ENCODE data around the gene FLVCR2. TPM values are rescaled to one million over a fixed set of nuclear protein-coding genes. Genes with fewer than 3 reads are reported as not detected.

Gene FLVCR2
- total RNA-seq, 1 donor from 2014 or later: 28.6 TPM

DNA sequence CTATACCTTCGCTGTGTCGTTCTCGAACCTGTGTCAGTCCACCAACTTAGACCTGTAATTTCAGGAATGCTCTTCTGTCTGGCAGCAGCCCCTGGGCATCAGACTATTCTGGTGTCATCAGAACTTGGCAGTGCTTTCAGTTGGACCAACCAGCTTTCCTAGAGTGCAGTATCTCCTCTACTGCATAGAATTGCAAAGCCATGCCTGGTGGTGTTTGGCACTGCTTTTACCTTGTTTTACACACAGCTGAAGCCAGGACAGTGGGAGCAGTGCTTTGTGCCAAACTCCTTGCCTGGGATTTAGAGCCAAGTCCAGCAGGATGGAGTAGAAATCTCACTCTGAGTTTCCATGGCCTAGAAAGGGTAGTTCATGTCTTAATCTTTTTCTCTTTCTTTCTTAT lies 1.5 kb downstream of the FLVCR2 start:
- Histone ChIP-seq H3K27ac (no peak overlapping the region), H3K36me3 (no peaks in the 10 kb centered on the region), H3K27me3 (no peaks in the 10 kb centered on the region), H3K4me3 (peak overlapping the region; percentile 70), H3K9me3 (no peaks in the 10 kb centered on the region), H3K4me1 (peaks cover 6% of the 10 kb centered on the region)
- DNase-seq: no peak
- no peak for ATAC-seq
- TF ChIP-seq, protein P1, sequence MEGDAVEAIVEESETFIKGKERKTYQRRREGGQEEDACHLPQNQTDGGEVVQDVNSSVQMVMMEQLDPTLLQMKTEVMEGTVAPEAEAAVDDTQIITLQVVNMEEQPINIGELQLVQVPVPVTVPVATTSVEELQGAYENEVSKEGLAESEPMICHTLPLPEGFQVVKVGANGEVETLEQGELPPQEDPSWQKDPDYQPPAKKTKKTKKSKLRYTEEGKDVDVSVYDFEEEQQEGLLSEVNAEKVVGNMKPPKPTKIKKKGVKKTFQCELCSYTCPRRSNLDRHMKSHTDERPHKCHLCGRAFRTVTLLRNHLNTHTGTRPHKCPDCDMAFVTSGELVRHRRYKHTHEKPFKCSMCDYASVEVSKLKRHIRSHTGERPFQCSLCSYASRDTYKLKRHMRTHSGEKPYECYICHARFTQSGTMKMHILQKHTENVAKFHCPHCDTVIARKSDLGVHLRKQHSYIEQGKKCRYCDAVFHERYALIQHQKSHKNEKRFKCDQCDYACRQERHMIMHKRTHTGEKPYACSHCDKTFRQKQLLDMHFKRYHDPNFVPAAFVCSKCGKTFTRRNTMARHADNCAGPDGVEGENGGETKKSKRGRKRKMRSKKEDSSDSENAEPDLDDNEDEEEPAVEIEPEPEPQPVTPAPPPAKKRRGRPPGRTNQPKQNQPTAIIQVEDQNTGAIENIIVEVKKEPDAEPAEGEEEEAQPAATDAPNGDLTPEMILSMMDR (IDR thresholded peaks at IDR 0.05): no peak
- intact Hi-C loops (cut with DNase I): loop anchor here (5.0 kb wide), 1 partner anchor 72 kb away; no protein-coding TSS in a partner anchor

- no peaks in the 10 kb centered on the region for H3K36me3 ChIP-seq
- ATAC-seq (no peak), DNase-seq (no peak)
- H3K9me3 ChIP-seq: no peaks in the 10 kb centered on the region
- no peaks in the 10 kb centered on the region for H3K27me3 ChIP-seq
- intact Hi-C loops (cut with DNase I): no loop called here
- no peaks in the 10 kb centered on the region for H3K4me1 ChIP-seq
- H3K4me3 ChIP-seq: no peak overlapping the region
- H3K27ac ChIP-seq: no peak overlapping the region
- TF ChIP-seq, protein P1 (IDR thresholded peaks at IDR 0.05): no peak
Observed at GRCh38 chr14:75587388-75587787, 9.0 kb downstream of the FLVCR2 start.

- no peak for DNase-seq
- peaks cover 3% of the 10 kb centered on the region for H3K4me1 ChIP-seq
- H3K27me3 ChIP-seq: no peaks in the 10 kb centered on the region
- ATAC-seq: peak; percentile 86
- H3K27ac ChIP-seq: no peak overlapping the region
- TF ChIP-seq, protein P1 (IDR thresholded peaks at IDR 0.05): no peak
- intact Hi-C loops (cut with DNase I): no loop called here
- H3K36me3 ChIP-seq: no peaks in the 10 kb centered on the region
- no peaks in the 10 kb centered on the region for H3K9me3 ChIP-seq
- no peak overlapping the region for H3K4me3 ChIP-seq
Observed at GRCh38 chr14:75589931-75590330, 11.5 kb downstream of the FLVCR2 start.

GRCh38 chr14:75591331-75591946 lies 13.0 kb downstream of the FLVCR2 start:
- H3K4me3 ChIP-seq: no peak overlapping the region
- no peaks in the 10 kb centered on the region for H3K9me3 ChIP-seq
- no peak overlapping the region for H3K27ac ChIP-seq
- TF ChIP-seq, protein P1 (IDR thresholded peaks at IDR 0.05): no peak
- intact Hi-C loops (cut with DNase I): no loop called here
- no peak for DNase-seq
- H3K27me3 ChIP-seq: no peaks in the 10 kb centered on the region
- no peak for ATAC-seq
- peaks cover 3% of the 10 kb centered on the region for H3K4me1 ChIP-seq
- no peaks in the 10 kb centered on the region for H3K36me3 ChIP-seq

DNA sequence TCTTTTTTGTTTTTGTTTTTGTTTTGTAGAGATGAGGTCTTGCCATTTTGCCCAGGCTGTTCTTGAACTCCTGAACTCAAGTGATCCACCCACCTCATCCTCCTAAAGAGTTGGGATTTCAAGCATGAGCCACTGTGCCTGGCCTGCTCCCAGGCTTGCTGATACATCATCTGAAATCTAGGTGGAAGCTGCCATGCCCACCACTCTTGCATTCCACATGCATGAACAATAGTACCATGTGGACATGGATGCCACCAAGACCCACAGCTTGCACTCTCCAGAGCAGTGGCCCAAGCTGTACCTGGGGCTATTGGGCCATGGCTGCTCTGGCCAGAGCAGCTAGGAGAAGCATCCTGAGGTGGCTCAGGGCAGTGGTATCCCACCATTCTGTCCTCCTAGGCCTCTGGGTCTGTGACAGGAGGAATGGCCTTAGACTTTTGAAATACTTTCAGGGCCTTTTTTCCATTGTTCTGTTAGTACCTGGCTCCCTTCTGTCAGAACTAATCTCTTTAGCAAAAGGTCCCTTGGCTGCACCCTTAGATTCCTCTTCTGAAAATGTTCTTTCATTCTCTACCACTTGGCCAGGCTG lies 13.7 kb downstream of the FLVCR2 start:
- intact Hi-C loops (cut with DNase I): no loop called here
- DNase-seq (no peak), ATAC-seq (no peak)
- TF ChIP-seq, protein P1 (IDR thresholded peaks at IDR 0.05): no peak
- H3K36me3 ChIP-seq: no peaks in the 10 kb centered on the region
- H3K27ac ChIP-seq: no peak overlapping the region
- no peak overlapping the region for H3K4me3 ChIP-seq
- no peaks in the 10 kb centered on the region for H3K27me3 ChIP-seq
- peaks cover 3% of the 10 kb centered on the region for H3K4me1 ChIP-seq
- no peaks in the 10 kb centered on the region for H3K9me3 ChIP-seq

Data from upper lobe of right lung (tissue), 1 donor.